Muscle layer of duodenum (tissue), 2 donors: ENCODE measurements around the gene OR2T3.
"Not testable (repeated sequence)": the region's sequence is repeated elsewhere in the genome, so short reads cannot be mapped to it uniquely, and the experiment has no call there.

Experiments used
- H3K27ac ChIP-seq: one replicate; pipeline ENCODE4 v1.7.0; 2013; ENCODE audit warnings: mild to moderate bottlenecking, low read length
- H3K27me3 ChIP-seq: one replicate; pipeline ENCODE4 v1.7.0; 2013; ENCODE audit warnings: low read depth, mild to moderate bottlenecking, control low read depth, low read length
- H3K36me3 ChIP-seq, 2 donors: one replicate each; pipeline ENCODE4 v1.7.0; 2013; ENCODE audit warnings: low read length in 2 of 2, control low read depth in 1 of 2, mild to moderate bottlenecking in 1 of 2; ENCODE audit not compliant: insufficient read depth in 2 of 2, control insufficient read depth in 1 of 2
- H3K4me1 ChIP-seq, 2 donors: one replicate each; pipeline ENCODE4 v1.7.0; 2013; ENCODE audit warnings: low read length in 2 of 2, mild to moderate bottlenecking in 2 of 2, control low read depth in 1 of 2, moderate library complexity in 1 of 2; ENCODE audit not compliant: insufficient read depth in 2 of 2, control insufficient read depth in 1 of 2
- H3K4me3 ChIP-seq, 2 donors: one replicate each; pipeline ENCODE4 v1.7.0; 2013; ENCODE audit warnings: low read length in 2 of 2, low read depth in 1 of 2, mild to moderate bottlenecking in 1 of 2
- H3K9me3 ChIP-seq, 2 donors: one replicate each; pipeline ENCODE4 v1.7.0; 2013; ENCODE audit warnings: low read length in 2 of 2, control low read depth in 1 of 2, mild to moderate bottlenecking in 1 of 2; ENCODE audit not compliant: control insufficient read depth in 1 of 2
- donor health status: healthy.

OR2T3 gene

DNA sequence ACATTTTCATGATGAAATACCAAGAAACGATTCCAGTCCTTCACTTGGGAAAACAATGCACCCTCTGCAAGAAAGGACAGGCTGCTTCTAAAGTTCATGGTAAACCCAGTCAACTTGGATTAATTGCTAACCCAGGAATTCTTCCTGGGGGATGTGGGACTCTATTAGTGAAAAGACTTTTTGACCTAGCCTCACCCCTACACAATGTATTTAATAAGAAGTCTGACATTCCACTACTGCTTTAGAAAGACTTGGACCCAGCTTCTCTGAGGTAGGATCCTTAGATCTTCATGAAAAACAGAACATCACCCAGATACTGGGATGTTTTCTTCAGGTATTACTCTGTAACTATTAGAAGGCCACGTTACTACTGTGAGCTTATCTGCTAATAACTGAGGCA lies 27.8 kb upstream of the OR2T3 start, which contains the start of gene OR2T2:
TSS of gene OR2T2 (plus strand) at position 239 of the 400 bp plus-strand sequence. CDS start 7,161 bp downstream, outside the sequence.
- H3K27me3 ChIP-seq, H3K36me3 ChIP-seq, H3K4me1 ChIP-seq, H3K4me3 ChIP-seq, H3K27ac ChIP-seq, H3K9me3 ChIP-seq: not testable (repeated sequence)

DNA sequence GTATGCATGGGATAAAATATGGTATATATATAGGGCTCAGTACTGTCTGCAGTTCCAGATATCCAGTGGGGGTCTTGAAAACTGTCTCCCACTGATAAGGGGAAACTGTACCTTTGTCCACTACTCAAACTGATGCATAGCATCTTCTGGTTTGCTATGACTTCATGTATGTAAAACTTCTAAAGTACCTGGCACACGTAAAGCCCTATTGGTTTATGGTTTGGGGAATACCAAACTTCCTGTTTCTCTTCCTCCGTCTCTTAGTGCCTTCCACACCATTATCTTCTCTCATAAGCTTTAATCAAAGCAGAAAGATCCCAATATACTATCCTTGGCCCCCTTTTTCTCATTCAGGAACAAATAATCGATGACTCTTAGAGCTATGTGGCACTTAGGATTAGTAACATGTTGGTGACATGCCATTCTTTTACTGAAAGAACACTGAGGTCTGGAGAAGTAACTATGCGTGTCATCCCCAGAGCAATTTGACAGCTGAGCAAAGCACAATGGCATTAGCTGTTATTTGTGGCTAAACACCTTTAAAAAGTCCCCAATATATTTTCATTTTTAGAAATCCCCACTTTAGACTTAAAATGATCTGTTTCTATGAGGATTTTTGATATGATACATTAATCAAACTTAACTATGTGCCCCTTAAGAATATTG lies 24.6 kb upstream of the OR2T3 start:
- not testable (repeated sequence) for H3K9me3 ChIP-seq, H3K27ac ChIP-seq, H3K27me3 ChIP-seq, H3K4me3 ChIP-seq, H3K36me3 ChIP-seq, H3K4me1 ChIP-seq

DNA sequence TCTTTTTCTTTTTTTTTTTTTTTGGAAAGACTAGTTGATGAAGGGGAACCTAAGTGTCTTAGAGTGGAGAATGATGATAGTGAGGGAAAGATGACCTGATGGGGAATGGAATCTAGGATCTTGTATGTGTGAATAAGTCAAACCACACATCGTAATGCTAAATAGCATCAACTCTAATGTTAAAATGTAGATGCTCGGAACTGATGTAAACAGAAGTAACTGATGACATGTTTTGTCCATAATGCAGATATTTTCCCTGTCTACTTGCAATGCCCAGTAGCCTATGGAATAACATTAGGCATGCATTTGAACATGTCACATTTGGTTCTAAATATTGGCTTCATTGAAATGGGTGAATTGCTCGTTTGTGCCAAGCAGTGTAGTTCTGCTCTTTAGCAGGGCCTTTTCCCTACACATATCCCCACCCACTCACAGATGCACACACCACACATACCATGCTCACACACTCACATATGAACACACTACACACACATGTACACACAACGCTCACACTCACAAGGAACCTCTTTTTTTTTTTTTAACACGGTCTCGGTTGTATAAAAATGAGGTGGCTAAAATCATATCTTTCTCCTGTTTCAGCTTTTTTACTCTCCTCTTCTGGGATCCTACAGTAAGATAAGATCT lies 23.2 kb upstream of the OR2T3 start:
- H3K27ac ChIP-seq, H3K4me3 ChIP-seq, H3K4me1 ChIP-seq, H3K36me3 ChIP-seq, H3K9me3 ChIP-seq, H3K27me3 ChIP-seq: not testable (repeated sequence)

DNA sequence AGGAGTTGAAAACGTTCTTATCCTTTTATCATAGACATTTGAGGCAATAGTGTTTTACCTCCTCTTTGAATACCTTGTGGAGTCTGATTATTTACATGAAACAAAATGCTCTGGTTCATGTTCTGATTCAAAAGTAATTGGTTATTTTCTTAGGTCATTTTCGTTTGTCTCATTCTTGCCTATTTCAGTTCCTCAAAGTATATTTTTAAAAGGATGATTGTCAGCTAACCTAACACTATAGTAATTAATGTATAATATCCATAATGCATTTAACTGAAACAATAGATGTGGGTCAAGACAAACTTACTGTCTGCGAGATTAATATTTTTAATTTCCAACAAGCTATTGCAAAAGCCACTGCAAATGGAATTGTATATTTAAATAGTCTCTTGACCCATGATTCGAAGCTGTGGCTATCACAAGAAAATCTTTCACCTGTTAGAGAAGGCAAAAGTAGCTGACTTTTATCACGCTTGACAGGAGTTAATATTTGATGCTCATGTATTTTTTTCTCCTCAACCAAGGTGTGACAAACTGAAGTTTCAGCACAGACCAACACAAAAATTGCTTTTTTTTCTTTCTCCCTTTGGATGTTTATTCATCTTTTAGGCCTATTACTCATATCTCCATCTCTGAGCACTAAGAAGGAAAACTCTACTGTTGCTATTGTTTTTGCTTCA lies 22.5 kb upstream of the OR2T3 start:
- H3K4me3 ChIP-seq, H3K27ac ChIP-seq, H3K4me1 ChIP-seq, H3K27me3 ChIP-seq, H3K9me3 ChIP-seq, H3K36me3 ChIP-seq: not testable (repeated sequence)

DNA sequence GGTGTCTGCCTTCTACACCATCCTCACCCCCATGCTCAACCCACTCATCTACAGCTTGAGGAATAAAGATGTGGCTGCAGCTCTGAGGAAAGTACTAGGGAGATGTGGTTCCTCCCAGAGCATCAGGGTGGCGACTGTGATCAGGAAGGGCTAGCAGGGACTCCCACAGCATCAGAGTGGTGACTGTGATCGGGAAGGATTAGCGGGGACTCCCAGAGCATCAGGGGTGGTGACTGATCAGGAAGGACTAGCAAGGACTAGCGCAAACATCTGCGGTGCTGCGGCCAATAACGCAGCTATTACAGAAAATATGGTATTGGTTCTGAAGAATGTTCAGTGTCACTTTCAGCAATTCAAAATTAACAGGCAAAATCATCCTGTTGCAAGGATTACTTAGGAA lies 19.5 kb upstream of the OR2T3 start:
- H3K36me3 ChIP-seq, H3K9me3 ChIP-seq, H3K27ac ChIP-seq, H3K27me3 ChIP-seq, H3K4me1 ChIP-seq, H3K4me3 ChIP-seq: not testable (repeated sequence)

DNA sequence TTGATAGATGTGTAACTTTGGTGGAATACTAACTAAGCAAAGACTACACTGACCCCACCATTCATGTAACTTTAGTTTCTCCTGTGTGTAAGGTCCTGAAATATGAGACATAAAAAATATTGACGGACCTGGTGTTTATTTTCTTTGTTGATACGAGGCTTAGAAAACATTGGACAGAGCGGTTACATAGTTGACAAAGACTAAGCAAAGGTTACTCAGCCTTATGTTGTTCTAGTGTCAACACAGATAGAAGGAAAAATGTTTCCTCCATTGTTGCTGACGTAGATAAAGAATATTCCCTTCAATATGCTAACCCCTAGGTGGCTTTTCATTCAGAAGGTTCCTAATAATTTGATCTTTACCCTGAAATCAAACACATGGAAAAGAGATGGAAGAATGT lies 18.1 kb upstream of the OR2T3 start:
- not testable (repeated sequence) for H3K9me3 ChIP-seq, H3K36me3 ChIP-seq, H3K4me1 ChIP-seq, H3K27ac ChIP-seq, H3K27me3 ChIP-seq, H3K4me3 ChIP-seq

DNA sequence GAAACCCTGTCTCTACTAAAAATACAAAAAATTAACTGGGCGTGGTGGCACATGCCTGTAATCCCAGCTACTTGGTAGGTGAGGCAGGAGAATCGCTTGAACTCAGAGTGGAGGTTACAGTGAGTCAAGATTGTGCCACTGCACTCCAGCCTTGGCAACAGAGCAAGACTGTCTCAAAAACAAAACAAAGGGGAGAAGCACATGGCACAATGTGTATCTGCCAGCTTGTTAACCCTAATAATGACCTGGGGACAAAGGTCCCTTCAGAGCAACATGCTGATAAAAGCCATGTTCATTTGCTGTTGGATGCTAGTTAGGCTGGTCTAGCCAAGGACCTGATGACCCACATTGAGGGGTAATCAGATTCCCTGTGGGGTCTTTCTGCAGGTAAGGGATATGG lies 16.5 kb upstream of the OR2T3 start:
- H3K36me3 ChIP-seq, H3K4me1 ChIP-seq, H3K9me3 ChIP-seq, H3K27me3 ChIP-seq, H3K4me3 ChIP-seq, H3K27ac ChIP-seq: not testable (repeated sequence)

DNA sequence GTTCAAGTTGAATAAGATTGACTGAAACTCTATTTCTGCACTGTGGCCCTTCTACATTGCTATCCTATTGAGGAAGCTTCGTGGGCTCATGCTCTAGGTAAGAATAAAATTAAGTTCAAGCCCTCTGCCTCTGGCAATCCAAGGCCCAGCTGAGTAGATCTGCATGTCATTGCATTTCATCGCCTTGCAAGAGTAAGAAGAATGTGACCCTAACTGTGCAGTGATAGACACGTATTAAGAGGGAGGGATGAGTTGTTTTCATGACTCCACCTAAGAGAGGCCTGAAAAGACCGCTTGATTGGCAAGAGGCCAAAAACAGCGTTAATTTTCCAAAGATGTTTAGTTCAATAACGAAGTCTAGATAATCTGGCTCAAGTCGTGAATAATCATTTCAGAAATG lies 14.0 kb upstream of the OR2T3 start:
- not testable (repeated sequence) for H3K4me1 ChIP-seq, H3K27ac ChIP-seq, H3K4me3 ChIP-seq, H3K27me3 ChIP-seq, H3K9me3 ChIP-seq, H3K36me3 ChIP-seq

DNA sequence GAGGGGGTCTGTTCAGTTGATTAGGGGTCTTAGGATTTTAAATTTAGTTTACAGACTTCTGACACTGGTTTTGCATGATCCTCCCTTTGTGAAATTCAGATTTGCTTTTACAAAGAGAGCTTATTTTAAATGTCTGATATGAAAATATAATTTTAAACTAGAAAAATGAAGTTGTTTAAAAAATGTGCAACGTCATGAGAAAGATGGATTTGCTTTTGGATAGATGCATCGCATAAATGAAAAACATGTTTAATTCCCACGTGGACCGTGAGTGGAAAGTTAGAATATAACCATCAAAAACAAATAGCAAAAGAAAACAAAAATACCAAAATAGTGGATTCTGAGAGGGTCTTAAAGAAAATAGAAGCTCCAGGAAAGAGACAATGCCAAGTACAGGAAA lies 2.0 kb upstream of the OR2T3 start:
- no peaks in the 10 kb centered on the region for H3K36me3 ChIP-seq
- H3K4me1 ChIP-seq: no peaks in the 10 kb centered on the region
- no peak overlapping the region for H3K27ac ChIP-seq
- H3K27me3 ChIP-seq: no peaks in the 10 kb centered on the region
- H3K4me3 ChIP-seq: no peak overlapping the region
- no peaks in the 10 kb centered on the region for H3K9me3 ChIP-seq

DNA sequence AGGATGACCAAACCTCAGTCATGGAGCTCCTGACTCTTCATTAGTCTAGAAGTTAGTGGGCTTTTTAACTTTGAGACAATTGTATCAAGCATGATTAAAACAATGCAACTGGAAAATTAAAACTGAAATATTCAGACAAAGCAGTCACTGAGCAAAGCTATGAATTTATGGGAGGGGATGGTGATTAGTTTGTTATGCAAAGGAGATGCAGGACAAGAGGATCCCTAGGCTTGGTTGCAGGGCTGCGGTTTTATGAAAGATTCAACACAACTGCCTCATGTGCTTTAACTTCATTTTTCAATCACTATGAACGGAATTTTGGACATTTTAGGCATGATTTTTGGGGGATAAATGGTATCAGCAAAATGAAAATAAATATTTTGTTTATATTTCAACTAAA lies 1.0 kb upstream of the OR2T3 start:
- not testable (repeated sequence) for H3K4me1 ChIP-seq, H3K27ac ChIP-seq, H3K9me3 ChIP-seq, H3K4me3 ChIP-seq, H3K36me3 ChIP-seq, H3K27me3 ChIP-seq

DNA sequence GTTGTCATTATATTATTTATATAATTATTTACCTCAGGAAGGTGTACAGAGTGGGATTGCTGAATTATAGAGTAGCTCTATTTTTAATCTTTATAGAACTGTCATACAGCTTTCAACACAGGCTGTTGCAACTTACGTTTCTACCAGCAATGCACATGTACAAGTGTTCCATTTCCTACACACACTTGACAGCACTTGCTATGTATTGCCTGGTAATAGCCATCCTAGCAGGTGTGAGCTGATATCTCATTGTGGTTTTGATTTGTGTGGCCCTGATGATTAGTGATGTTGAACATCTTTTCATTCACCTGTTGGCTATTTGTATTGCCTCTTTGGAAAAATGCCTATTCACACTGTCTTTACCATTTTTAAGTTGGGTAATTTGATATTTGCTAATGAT lies 2.5 kb downstream of the OR2T3 start:
- not testable (repeated sequence) for H3K27ac ChIP-seq, H3K9me3 ChIP-seq, H3K36me3 ChIP-seq, H3K27me3 ChIP-seq, H3K4me1 ChIP-seq, H3K4me3 ChIP-seq
